HG03175 (cell line): Measurements from ENCODE around the gene PKD1L1.
A peak's percentile ranks its signal among the peaks of the same experiment; 100 is the strongest.

Experiments used
- ATAC-seq: cut with Tn5 transposase; IDR thresholded peaks from one replicate; pipeline ENCODE4 v1.9.1; 2021; ENCODE audit warnings: mild to moderate bottlenecking, moderate library complexity; ENCODE audit not compliant: unreplicated experiment

The PKD1L1 gene

DNA sequence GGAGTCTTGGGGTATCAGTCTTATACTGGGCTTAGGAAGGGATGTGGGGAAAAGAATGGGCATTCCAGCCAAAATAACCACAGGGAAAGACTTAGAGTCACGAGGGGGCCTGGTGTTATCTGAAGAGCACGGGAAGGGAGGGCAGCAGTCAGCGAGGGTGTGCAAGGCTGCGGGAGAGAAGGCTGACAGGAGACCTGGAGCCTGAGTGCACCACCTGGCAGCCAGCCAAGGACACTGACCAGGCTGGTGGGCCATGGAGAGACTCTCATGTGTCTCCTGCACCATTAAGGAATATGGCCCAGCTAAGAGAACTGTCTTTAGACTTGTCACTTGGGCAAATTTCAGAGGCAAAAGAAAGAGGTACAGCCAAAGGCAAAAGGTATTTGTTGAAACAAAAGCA, 69.6 kb downstream of the PKD1L1 start:
- no peak for ATAC-seq

DNA sequence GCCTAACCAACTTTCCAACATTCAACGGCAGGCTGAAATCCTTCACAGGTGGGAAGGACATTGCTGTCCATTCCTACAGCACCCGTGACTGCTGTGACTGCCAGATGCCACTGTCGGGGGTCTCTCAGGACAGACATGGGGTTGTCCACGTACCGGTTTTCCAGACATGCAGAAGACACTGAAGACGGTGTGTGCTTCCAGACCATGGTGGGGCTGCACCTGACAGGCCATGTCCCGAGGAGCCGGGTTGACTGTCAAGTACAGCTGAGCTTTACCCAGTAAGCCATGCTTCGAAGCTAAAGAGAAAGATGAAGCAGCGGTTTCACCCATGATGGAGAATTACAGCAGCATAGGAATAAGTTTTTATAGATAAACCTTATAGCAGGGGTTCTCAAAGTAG, 70.9 kb downstream of the PKD1L1 start:
- ATAC-seq = no peak

DNA sequence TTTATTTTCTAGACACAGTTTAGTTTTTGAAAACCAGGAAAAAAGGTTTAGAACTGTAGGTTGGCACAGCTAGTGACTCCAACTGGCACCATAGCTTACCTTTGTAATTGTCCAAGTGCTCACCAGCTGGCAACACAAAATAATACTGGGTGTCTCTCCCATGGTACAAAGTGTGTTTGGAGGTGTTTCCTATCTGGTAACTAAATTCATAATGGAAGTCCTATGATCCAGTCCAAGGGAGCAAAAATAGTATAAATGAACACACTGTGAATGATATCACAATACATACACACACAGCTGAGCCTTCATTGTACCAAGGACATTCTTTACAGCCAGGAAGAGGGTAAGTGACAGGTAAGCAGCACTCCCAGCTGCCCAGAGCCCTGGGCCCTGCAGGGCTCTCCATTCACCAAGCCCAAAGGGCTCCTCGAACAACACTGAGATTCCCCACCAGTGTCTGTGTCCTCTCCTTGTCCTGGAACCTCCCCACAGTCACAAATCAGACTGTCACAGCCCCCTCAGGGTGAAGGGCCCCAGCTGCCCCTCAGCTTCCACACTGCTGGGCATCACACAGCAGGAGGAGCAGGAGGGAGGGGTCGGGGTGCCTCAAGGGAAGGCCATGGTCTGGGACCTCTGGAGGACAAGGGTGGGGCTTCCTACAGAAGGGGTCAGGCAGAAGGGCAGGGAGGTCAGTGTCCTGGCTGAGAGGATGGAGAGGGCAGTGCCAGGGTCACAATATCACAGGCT, 72.1 kb downstream of the PKD1L1 start:
- ATAC-seq = no peak

DNA sequence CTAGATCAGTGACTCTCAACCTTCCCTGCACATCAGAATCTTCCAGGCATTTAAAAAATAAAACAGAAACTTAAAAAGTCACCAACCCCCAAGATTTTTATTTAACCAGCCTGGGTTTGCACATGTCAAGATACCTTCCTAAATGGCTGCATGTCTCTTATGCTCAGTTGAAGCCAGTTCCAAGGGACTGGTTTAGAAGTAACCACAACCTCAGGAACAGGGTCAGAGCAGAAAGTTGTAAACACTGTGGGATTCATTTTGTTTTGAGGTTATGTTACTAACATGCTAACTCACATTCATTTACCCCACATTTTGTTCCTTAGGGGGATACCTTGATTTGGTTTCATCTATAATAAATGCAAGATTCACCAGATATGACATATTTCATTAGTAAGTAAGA, 72.9 kb downstream of the PKD1L1 start:
- no peak for ATAC-seq

DNA sequence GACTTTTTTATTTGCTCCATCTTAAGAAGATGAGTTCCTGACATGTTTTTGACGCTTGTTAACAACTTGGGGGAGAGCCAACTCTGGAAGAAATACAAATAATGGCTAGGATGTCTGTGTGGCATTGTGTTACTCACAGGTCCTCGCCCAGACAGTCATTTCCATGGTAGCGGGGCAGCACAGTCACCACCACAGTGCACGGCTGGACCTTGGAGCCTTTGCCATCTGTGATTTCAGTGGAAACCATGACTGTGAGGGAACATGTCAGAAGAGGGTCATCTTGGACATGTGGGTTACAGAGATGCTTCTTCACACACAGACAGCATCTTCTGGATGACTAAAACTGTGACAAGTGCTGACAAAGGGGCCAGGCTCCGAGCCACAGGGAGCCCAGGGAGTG, 74.5 kb downstream of the PKD1L1 start:
- ATAC-seq = no peak

DNA sequence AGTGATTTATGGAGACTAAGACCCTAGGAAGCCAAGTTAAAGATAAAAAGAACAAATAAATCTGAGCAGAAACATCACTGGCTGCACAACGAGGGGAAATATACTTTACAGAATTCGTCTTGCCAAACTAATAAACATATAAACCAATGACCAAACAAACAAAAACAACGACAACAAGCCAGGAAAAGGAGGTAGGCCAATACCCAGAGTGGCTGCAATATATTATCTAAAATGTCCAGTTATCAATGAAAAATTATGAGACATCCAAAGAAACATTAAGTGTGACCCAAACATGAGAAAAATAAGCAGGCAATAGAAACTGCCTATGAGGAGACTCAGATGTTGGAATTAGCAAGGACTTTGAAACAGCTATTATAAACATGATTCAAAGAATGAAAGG, 81.0 kb downstream of the PKD1L1 start:
- ATAC-seq = no peak

DNA sequence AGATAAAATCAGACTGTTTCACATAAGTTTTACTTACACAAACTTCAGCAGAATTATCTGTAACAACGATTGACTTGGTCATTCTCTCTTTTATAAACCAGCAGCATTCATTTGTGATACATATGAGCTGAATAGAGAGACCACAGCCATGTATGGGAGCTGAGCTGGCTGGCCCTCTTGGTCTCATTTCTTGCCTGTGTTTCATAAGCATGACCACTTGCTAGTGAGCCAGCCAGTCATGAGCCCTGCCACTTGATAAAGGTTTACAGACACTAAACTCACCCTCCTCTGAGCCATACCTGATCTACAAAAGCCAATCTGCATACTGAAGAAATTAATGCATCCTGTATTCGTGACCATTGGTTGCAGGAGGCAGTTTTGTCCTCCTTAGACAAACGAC, 82.1 kb downstream of the PKD1L1 start:
- ATAC-seq = no peak

DNA sequence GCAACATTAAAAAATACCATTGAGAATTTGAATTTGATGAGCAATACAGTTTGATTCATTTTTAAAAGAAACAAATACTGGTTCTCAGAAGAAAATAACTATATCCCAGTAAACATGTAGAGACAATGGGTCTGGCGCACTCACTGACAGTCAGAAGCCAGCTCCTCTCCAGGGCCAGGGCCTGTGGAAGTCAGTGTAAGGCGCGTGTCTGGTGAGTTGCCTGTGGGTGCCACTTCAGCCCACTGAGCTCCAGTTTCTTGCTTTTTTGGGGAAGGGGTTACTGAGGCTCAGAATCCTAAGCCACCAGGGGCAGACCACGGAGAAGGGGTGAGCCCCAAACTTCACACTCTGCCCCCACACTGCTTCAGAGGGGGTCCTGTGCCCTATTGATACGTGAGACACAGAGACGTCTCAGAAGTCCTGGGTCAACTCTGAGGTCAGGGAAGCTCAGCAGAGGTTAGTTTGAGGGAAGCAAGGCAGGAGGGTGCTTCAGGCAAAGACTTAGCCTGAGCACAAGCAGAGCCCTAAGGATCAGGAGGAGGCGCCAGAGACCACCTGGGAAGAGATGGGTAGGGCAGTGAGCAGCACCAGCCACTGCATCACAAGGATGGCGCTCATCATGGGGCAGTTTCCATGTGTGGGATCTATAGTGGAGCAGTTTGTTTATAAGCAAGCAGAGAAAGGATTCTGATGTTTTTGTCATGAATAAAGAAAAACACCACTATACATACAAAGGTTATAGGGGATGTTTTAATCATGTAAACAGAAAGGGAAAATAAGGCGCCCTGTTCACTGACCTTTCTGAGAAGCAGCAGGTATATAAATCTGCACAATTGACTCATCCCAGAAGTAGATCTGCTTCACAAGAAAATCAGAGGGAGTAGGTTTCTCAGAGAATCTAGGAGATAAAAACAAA, 95.7 kb downstream of the PKD1L1 start:
- ATAC-seq = no peak

DNA sequence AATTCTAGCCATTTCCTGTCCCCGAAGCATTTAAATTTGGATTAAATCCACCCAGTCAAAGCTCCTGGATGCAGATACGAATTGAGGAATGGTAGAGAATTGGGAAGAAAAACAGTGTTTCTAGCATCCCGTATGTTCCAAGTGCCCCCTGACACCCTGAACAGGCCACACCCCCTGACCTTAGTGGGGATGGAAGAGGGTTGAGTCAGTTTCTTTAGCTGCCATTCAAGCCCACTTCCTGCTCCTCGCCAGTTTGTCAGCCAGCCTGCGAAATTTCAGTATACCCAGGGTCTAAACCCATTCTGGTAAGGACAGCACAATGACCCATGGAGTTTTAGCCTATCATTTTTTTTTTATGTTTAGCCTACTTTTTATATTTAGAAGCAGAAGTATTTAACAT, 101.1 kb downstream of the PKD1L1 start:
- no peak for ATAC-seq

DNA sequence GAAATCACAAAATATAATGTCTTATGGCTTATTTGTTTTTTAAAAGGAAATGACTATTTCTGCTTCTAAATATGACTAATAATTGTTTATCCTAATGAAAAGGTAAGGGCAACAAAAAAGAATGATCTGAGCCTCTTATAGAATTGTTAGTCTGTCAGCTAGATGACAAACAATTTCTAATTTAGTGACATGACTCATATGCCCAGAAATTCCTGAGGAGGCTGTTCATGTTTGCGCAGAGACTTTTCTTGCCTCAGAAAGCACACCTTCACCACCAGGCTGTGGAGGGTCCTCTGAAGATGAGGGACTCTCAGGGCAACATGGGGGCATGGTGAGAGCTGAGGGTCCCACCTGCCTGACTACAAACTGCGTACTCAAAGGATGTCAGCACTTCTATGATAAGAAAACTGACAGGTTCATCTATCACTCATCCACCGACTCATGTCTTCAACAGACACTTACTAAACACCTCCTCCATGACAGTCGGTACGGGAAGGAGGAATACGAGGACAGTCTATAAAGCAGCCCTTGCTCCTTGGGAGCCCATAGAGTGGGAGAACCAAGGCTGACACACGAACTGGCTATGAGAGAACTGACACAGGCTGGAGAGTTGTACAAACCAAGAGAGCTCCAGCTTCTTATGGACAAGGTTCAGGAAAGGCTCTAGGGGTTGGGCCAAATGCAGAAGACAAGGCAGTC, 102.0 kb downstream of the PKD1L1 start:
- ATAC-seq = no peak

DNA sequence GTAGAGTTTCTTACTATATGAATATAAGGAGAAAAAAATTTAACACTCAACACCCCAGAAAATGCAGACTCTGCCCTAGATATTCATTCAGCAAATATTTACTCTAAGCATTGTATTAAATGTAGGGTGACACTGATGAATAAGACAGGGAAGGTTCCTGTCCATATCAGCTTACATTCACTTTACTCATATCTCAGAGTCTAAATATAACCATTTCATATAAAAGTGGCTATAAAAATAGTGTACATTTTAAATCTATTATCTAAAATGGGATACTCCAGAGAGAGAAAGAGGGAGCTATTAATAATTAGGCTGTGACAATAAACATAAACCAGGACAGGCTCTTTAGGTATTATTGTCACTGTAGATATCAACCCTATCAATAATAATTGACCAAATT, 104.0 kb downstream of the PKD1L1 start:
- no peak for ATAC-seq

DNA sequence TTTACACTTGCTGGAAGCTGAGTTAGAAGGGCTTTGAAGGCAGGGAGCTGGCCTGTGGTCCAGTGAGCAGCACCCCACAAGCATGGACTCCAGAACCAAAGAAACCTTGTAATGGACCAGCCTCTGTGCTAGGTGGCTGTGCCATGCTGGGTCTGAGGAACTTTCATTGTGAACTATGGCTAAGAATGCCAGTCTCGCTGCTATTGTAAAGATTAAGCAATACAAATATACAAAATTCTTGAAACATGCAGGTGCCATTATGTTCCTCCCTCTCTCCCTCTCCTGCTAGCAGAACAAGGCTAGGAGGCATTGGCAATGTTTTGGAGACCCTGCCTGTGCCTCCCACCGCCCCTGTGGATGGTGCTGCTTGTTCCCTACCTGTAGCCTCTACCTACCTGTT, 105.0 kb downstream of the PKD1L1 start:
- ATAC-seq = no peak

DNA sequence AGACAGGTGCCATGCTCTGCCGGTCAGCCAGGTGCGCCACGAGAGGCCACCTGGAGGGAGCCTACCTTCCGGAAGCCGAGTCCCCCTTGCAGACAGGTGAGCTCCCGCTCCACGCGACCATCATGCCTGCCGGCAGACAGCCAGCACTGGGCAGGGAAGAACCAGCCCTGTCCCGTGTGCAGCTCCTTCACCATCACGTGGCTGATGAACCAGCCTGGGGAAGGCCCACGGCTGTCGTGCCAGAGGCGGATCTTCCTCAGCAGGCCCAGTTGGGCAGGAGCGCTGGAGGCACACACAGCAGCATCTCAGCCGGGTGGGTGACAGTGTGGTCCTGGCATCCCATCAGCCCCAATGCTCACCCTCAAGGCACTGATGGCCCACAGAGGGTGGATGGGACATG, 108.9 kb downstream of the PKD1L1 start:
- no peak for ATAC-seq

DNA sequence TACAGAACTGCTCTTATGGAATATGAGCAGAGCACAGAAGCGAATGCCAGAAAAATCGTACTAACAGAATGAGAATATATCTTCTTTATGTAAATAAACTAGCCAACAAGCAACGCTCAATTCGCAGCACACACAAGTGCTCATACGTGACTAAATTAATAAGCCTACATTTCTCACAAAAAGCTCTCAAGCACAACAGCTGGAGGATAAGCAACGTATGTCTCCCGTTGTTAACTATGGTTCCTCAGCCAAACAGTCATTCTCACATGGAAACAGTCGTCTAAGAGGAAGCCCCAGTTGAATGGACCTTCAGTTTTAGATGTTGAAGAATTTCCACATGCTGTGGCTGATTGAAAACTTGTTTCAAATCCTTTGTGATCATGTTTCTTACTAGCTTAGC, 110.4 kb downstream of the PKD1L1 start:
- ATAC-seq = no peak

DNA sequence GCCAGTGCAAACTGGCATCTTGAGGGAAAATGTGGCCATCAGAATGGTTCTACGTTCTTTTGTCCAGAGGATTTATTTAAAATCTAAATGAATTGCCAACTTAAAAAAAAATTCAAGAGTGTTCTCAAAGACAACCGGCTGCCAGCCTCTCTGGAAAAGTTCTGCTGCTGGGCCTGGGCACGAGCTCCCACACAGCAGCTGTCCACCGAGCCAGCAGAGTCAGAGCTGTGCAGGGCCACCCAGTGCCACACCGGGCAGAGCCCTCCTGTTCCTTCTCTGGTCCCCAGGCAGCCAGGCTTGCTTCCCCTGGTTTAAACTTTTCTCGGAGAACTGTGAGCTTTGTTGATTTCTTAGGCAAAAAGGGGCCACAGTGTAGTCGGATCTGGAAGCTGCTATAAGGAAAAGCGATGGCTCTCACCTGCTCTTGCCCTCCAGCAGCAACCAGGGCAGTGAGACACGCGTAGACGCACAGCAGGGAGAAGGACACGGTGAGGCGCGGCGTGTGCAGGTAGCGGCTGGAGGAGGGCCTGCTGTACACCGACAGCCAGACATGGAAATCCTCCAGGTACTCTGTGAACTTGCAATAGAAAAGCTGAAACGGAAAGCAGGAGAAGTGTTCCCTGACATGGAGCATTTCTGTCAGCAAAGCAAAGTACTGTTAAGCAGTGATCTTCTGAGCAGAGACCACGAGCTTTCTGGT, 111.6 kb downstream of the PKD1L1 start:
- ATAC-seq = no peak

DNA sequence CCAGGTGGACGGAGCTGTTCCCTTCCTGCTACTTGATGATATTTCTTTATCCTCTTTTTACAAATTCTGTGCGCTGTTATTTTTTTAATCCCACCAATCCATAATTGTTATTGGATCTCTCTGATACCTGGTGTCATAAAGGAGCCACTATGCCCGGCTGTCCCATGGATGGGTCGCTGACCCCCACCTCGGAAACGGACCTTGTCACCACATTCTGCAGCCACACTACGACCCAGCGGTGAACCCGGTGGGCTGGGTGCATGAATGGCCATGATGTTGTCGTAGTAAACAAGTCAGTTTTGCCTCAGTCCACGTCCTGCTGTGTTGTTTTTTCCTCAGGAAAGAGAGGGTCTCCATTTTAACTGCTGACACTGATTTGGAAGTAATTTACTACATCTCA, 112.2 kb downstream of the PKD1L1 start:
- ATAC-seq = no peak

DNA sequence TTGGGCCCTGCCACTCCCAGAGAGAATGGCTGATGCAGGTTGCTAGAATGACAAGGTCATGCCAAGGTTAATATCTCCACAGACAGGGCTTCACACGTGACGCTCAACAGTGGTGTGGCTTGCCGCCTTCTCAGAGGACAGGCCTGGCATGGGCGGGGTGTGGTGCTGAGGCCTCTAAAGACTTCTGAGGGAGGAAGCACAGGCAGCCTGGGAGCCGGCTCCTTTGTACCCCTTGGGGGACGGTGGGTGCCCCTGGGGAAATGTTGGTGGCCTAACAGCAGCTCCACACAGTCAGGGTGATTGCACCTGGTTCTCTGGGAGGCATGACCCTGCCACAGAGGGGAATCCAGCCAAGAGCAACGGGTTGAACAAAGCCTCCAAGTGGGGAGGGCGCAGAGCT, 115.1 kb downstream of the PKD1L1 start:
- peak; percentile 58 for ATAC-seq

DNA sequence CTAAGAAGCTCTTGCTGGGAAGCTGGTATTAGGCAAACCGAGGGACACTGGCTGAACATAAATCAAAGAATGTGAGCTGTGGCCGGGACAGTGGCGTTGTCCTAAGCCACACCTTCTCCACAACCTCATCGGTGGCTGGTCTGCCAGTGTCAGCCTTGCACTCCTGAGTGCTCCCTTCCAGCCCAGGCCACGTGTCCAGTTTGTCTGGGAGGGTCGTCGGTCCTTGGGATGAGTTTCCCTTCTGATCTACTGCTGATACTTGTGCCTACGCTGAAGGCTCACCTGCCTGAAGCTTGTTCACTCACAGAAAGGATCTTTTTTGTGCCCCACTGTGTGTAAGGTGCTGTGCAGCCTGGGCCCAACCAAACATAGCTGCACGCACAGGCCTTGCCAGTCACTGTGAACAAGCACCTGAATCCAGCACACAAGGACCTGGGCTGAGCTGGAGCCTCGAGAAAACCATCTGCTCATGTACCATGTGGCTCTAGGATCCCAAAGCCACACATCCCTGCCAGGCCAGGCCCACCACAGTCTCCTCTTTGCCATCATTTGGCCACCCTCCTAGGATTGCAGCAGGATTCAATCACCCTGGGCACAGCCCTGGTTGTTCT, 116.1 kb downstream of the PKD1L1 start:
- no peak for ATAC-seq

DNA sequence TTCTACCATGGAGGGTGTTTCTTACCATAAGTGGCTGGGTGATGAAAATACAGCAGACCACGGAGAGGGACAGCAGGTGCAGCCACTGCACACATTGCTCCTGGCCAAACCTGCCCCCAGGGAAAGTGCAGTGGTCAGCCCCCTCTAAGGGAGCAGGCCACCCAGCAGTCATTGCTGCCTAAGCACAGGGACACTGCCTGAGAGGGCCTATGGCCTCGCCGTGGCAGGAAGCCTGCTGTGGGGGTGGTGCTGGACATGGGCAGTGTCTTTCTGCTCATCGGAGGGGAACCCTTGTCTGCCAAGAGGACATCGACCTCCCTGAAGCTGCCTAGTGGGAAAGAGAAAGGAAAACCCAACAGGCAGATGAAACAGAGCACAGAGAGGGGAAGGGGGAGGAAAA, 118.3 kb downstream of the PKD1L1 start:
- no peak for ATAC-seq

DNA sequence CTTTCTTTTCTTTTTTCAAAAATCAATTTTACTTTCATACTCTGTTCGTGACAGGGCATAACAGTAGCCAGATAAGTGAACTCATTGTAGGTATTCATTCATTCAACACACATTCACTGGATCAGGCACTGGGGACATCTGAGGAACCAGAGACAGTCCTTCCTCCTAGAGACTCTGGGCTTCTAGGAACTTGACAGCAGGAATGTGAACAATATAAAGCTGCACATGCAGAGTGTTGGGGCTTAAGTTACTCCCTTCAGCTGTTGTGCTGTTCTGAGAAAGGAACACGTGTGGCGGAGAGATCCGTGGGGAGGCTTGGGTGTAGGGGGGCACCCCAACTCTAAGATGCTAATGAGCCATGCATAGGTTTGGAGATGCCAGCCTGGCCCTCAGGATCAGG, 120.4 kb downstream of the PKD1L1 start:
- no peak for ATAC-seq

DNA sequence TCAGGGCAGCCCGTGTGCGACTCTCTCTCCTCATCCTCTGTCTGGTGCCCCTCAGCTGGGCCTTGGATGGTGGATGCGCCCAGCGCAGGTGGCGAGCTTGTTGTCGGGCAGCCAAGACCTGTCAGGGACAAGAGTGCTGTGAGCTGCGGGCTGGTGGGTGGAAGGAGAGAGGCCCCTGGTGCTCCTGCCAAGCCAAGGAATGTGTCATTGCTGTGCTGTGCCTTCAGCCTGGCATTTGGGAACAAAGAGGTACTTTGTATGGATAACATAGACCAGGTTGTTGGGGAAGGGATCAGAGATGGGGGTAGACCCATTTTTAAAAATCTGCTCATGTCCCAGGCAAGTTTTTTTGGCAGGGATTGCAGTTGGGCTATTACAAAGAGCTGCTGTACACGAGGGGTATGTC, 120.9 kb downstream of the PKD1L1 start:
- ATAC-seq = no peak
